SK-N-SH treated with all-trans-retinoic acid at 6 μM for 48 hours (cell line): ENCODE data around the gene ADARB2.

Experiments
- ATAC-seq: fragments of 200-7000 bp; cut with Tn5 transposase; 3 replicates; pipeline ENCODE4 v1.9.1; 2020; ENCODE audit warnings: mild to moderate bottlenecking, moderate library complexity
- ARNTL ChIP-seq: fragments of 450-650 bp; formaldehyde crosslinking; IDR thresholded peaks from 2 replicates; pipeline ENCODE4 v1.5.0; 2020; ENCODE audit warnings: low read depth, mild to moderate bottlenecking, moderate library complexity, borderline replicate concordance
- BACH2 ChIP-seq: fragments of 250-450 bp; sonication (Bioruptor Pico); IDR thresholded peaks from 2 replicates; pipeline ENCODE4 v1.9.0; 2021; ENCODE audit warnings: mild to moderate bottlenecking, borderline replicate concordance
- CREB5 ChIP-seq: fragments of 250-450 bp; sonication (Bioruptor Pico); IDR thresholded peaks from 2 replicates; pipeline ENCODE4 v1.5.1; 2020; ENCODE audit warnings: low read depth, mild to moderate bottlenecking, moderate library complexity
- CSRNP3 ChIP-seq: fragments of 250-450 bp; sonication (Bioruptor Pico); IDR thresholded peaks from 2 replicates; pipeline ENCODE4 v1.5.1; 2021; ENCODE audit warnings: mild to moderate bottlenecking, moderate library complexity
- ESRRG ChIP-seq: fragments of 250-450 bp; sonication (Bioruptor Pico); IDR thresholded peaks from 2 replicates; pipeline ENCODE4 v1.6.1; 2021; ENCODE audit warnings: mild to moderate bottlenecking
- ISL1 ChIP-seq: fragments of 250-450 bp; sonication (Bioruptor Pico); IDR thresholded peaks from 2 replicates; pipeline ENCODE4 v2.1.2; 2022; ENCODE audit warnings: mild to moderate bottlenecking, moderate library complexity
- PATZ1 ChIP-seq: fragments of 250-450 bp; sonication (Bioruptor Pico); IDR thresholded peaks from 2 replicates; pipeline ENCODE4 v1.8.0; 2020; ENCODE audit warnings: mild to moderate bottlenecking, moderate library complexity, borderline replicate concordance
- POU6F1 ChIP-seq: fragments of 250-450 bp; sonication (Bioruptor Pico); IDR thresholded peaks from 2 replicates; pipeline ENCODE4 v1.8.0; 2021; ENCODE audit warnings: low read depth, mild to moderate bottlenecking, moderate library complexity, borderline replicate concordance
- PPARA ChIP-seq: fragments of 250-450 bp; sonication (Bioruptor Pico); IDR thresholded peaks from 2 replicates; pipeline ENCODE4 v1.5.0; 2020; ENCODE audit warnings: mild to moderate bottlenecking, borderline replicate concordance
- RARB ChIP-seq: fragments of 250-450 bp; sonication (Bioruptor Pico); IDR thresholded peaks from 2 replicates; pipeline ENCODE4 v1.8.0; 2021; ENCODE audit warnings: mild to moderate bottlenecking, moderate library complexity
- TCF4 ChIP-seq: fragments of 250-450 bp; sonication (Bioruptor Pico); IDR thresholded peaks from 2 replicates; pipeline ENCODE4 v1.8.0; 2021; ENCODE audit warnings: mild to moderate bottlenecking, moderate library complexity, borderline replicate concordance
- TSHZ2 ChIP-seq: fragments of 250-450 bp; sonication (Bioruptor Pico); IDR thresholded peaks from 2 replicates; pipeline ENCODE4 v1.5.0; 2020; ENCODE audit warnings: mild to moderate bottlenecking, moderate library complexity
- ZC3H10 ChIP-seq: fragments of 250-450 bp; sonication (Bioruptor Pico); IDR thresholded peaks from 2 replicates; pipeline ENCODE4 v1.5.1; 2021; ENCODE audit warnings: mild to moderate bottlenecking, moderate library complexity
- ZFP3 ChIP-seq: fragments of 250-450 bp; sonication (Bioruptor Pico); IDR thresholded peaks from 2 replicates; pipeline ENCODE4 v1.5.0; 2020; ENCODE audit warnings: mild to moderate bottlenecking, moderate library complexity
- ZNF70 ChIP-seq: fragments of 450-650 bp; formaldehyde crosslinking; IDR thresholded peaks from 2 replicates; pipeline ENCODE4 v1.5.0; 2020; ENCODE audit warnings: mild to moderate bottlenecking, moderate library complexity
- ZNF8 ChIP-seq: fragments of 450-650 bp; formaldehyde crosslinking; IDR thresholded peaks from 2 replicates; pipeline ENCODE4 v1.5.0; 2020; ENCODE audit warnings: mild to moderate bottlenecking, moderate library complexity

ADARB2 gene

GRCh38 chr10:1287971-1288401 lies 449.3 kb downstream of the ADARB2 start:
- ATAC-seq, result no peak
- TF ChIP-seq TCF4, result no peak
- TF ChIP-seq CREB5 (CRISPR knock-in tag), result no peak
- TF ChIP-seq POU6F1 (CRISPR knock-in tag), result no peak
- TF ChIP-seq ARNTL (CRISPR knock-in tag), result no peak
- TF ChIP-seq TSHZ2 (CRISPR knock-in tag), result no peak
- TF ChIP-seq CSRNP3 (CRISPR knock-in tag), result no peak
- no peak for TF ChIP-seq ZC3H10 (CRISPR knock-in tag)
- TF ChIP-seq BACH2 (CRISPR knock-in tag), result no peak
- no peak for TF ChIP-seq RARB
- no peak for TF ChIP-seq ZNF70 (CRISPR knock-in tag)
- no peak for TF ChIP-seq PATZ1 (CRISPR knock-in tag)
- TF ChIP-seq PPARA (CRISPR knock-in tag), result no peak
- no peak for TF ChIP-seq ZFP3 (CRISPR knock-in tag)

- no peak for ATAC-seq
These were observed 449.8 kb downstream of the ADARB2 start for GRCh38 chr10:1287487-1287886.

More at GRCh38 chr10:1287487-1287886, 449.8 kb downstream of the ADARB2 start:
- no peak for TF ChIP-seq POU6F1 (CRISPR knock-in tag)
- TF ChIP-seq TSHZ2 (CRISPR knock-in tag), result no peak
- TF ChIP-seq ISL1 (CRISPR knock-in tag), result no peak
- no peak for TF ChIP-seq ZFP3 (CRISPR knock-in tag)
- no peak for TF ChIP-seq PATZ1 (CRISPR knock-in tag)
- no peak for TF ChIP-seq PPARA (CRISPR knock-in tag)
- TF ChIP-seq ZNF8 (CRISPR knock-in tag), result no peak
- no peak for TF ChIP-seq ZC3H10 (CRISPR knock-in tag)
- TF ChIP-seq ESRRG (CRISPR knock-in tag), result no peak
- no peak for TF ChIP-seq CSRNP3 (CRISPR knock-in tag)
- no peak for TF ChIP-seq BACH2 (CRISPR knock-in tag)
